Right lobe of liver (tissue), 6 donors: ENCODE measurements around the gene PITPNC1. TPM values are rescaled to one million over a fixed set of nuclear protein-coding genes. Genes with fewer than 3 reads are reported as not detected.

Experiments used
- ATAC-seq, 4 donors: fragments of 200-7000 bp; cut with Tn5 transposase; one replicate each; pipeline ENCODE4 v1.9.1; 2020; ENCODE audit warnings: mild to moderate bottlenecking in 4 of 4, moderate library complexity in 4 of 4
- DNase-seq, 3 donors: peaks; one replicate each; pipeline ENCODE4 v3.0.0-alpha.2; 2020
- H3K27ac ChIP-seq, 3 donors: fragments of 200-600 bp; one replicate each; pipeline ENCODE4 v1.8.0; 2022
- H3K27me3 ChIP-seq, 2 donors: fragments of 200-600 bp; one replicate each; pipeline ENCODE4 v1.8.0; 2022
- H3K36me3 ChIP-seq, 4 donors: fragments of 200-600 bp; sonication (generic) in 1 of 4; one replicate each; pipeline versions ENCODE4 v1.5.1 to v1.8.0; 2017 to 2022; ENCODE audit warnings: control low read depth in 1 of 4
- H3K4me1 ChIP-seq, 4 donors: fragments of 200-600 bp; sonication (generic) in 1 of 4; one replicate each; pipeline versions ENCODE4 v1.5.1 to v1.8.0; 2017 to 2022; ENCODE audit warnings: control low read depth in 1 of 4
- H3K4me3 ChIP-seq, 3 donors: fragments of 200-600 bp; one replicate each; pipeline ENCODE4 v1.8.0; 2022
- H3K9me3 ChIP-seq, 4 donors: fragments of 200-600 bp; sonication (generic) in 1 of 4; one replicate each; pipeline versions ENCODE4 v1.5.1 to v1.8.0; 2017 to 2022; ENCODE audit warnings: control low read depth in 1 of 4
- POLR2A ChIP-seq: fragments of 450-650 bp; IDR thresholded peaks from one replicate; pipeline ENCODE4 v1.6.1; 2017; ENCODE audit warnings: antibody characterized with exemption, mild to moderate bottlenecking
- WGBS: methylation state at CpG from one replicate; pipeline ENCODE4 v1.1.6; 2018; ENCODE audit warnings: low coverage, low lambda C conversion rate; ENCODE audit not compliant: insufficient coverage; ENCODE audit errors: missing lambda C conversion rate; 5-methylcytosine and 5-hydroxymethylcytosine counted together
- intact Hi-C, 2 donors: fragments of 100-400 bp; cut with DNase I; formaldehyde crosslinking; loops; one replicate each; pipeline versions ENCODE4 v1.11.2 to v1.14.1; 2022
- total RNA-seq, 6 experiments: library from RNA; depleted of rRNA in 2 of 6; stranded (reverse); fragments of >200 nt in 2 of 6; fragmentation: NEBNext Ultra II Directional in 3 of 6; extraction: Animal tissue kit (Norgen Biotek cat#: 25700) in 3 of 6; gene quantifications; one replicate each; pipeline versions ENCODE4 v1.1.0 to v1.2.4, GENCODE V29; 2016 to 2023
- TF ChIP-seq, protein P1 (sequence below), 4 donors: fragments of 200-600 bp in 3 of 4; fragments of 450-650 bp in 1 of 4; IDR thresholded peaks; one replicate each; pipeline versions ENCODE4 v1.5.1 to v1.8.0; 2016 to 2022; ENCODE audit warnings: antibody characterized with exemption in 4 of 4, mild to moderate bottlenecking in 2 of 4
- donor health status: DM: no; HTN: yes; CAD: no.
- donor health status: DM: no; HTN: no; CAD: no.
- donor health status: DM: no; HTN: no; CAD: no.
- donor health status: DM: no; HTN: yes; CAD: no.
- donor health status: DM: no; HTN: yes; CAD: no.

Gene PITPNC1
- total RNA-seq, 6 experiments from 2014 or later: 4.7 to 13.0 (median 7.4) TPM

GRCh38 chr17:67559381-67559966 is 182.4 kb downstream of the PITPNC1 start:
- ATAC-seq (no peak), DNase-seq (no peak)
- intact Hi-C loops: no loop called here
- H3K4me3 ChIP-seq: no peak overlapping the region
- no peaks in the 10 kb centered on the region for H3K27me3 ChIP-seq
- whole genome bisulfite sequencing: 79% methylated on average over 10 of the region's 10 CpGs
- no peak overlapping the region for H3K27ac ChIP-seq
- TF ChIP-seq POLR2A: no peak
- TF ChIP-seq, protein P1, sequence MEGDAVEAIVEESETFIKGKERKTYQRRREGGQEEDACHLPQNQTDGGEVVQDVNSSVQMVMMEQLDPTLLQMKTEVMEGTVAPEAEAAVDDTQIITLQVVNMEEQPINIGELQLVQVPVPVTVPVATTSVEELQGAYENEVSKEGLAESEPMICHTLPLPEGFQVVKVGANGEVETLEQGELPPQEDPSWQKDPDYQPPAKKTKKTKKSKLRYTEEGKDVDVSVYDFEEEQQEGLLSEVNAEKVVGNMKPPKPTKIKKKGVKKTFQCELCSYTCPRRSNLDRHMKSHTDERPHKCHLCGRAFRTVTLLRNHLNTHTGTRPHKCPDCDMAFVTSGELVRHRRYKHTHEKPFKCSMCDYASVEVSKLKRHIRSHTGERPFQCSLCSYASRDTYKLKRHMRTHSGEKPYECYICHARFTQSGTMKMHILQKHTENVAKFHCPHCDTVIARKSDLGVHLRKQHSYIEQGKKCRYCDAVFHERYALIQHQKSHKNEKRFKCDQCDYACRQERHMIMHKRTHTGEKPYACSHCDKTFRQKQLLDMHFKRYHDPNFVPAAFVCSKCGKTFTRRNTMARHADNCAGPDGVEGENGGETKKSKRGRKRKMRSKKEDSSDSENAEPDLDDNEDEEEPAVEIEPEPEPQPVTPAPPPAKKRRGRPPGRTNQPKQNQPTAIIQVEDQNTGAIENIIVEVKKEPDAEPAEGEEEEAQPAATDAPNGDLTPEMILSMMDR (IDR thresholded peaks at IDR 0.05): peak in 2 of 4 donors; percentile 12 to 46
- H3K36me3 ChIP-seq: no peaks in the 10 kb centered on the region
- peaks cover 0 to 3% (median 0%) of the 10 kb centered on the region in 4 donors for H3K9me3 ChIP-seq
- no peaks in the 10 kb centered on the region for H3K4me1 ChIP-seq

GRCh38 chr17:67562005-67562404 is 184.9 kb downstream of the PITPNC1 start:
- WGBS: 86% methylated on average over 10 of the region's 10 CpGs

GRCh38 chr17:67563692-67564228 is 186.7 kb downstream of the PITPNC1 start:
- H3K9me3 ChIP-seq: no peaks in the 10 kb centered on the region
- no peaks in the 10 kb centered on the region for H3K27me3 ChIP-seq
- no peaks in the 10 kb centered on the region for H3K4me1 ChIP-seq
- ATAC-seq (no peak), DNase-seq (no peak)
- TF ChIP-seq, protein P1 (IDR thresholded peaks at IDR 0.05): no peak
- no peaks in the 10 kb centered on the region for H3K36me3 ChIP-seq
- intact Hi-C loops: no loop called here
- H3K4me3 ChIP-seq: no peak overlapping the region
- H3K27ac ChIP-seq: no peak overlapping the region

More at GRCh38 chr17:67562005-67562404, 184.9 kb downstream of the PITPNC1 start:
- Histone ChIP-seq H3K27ac (no peak overlapping the region), H3K36me3 (no peaks in the 10 kb centered on the region), H3K4me1 (no peaks in the 10 kb centered on the region), H3K27me3 (no peaks in the 10 kb centered on the region), H3K4me3 (no peak overlapping the region), H3K9me3 (no peaks in the 10 kb centered on the region)
- TF ChIP-seq POLR2A: no peak
- TF ChIP-seq, protein P1 (IDR thresholded peaks at IDR 0.05): no peak
- DNase-seq (no peak), ATAC-seq (no peak)
- intact Hi-C loops: no loop called here

GRCh38 chr17:67565068-67565467 is 188.0 kb downstream of the PITPNC1 start:
- no peak overlapping the region for H3K27ac ChIP-seq
- no peak overlapping the region for H3K4me3 ChIP-seq
- TF ChIP-seq POLR2A: no peak
- TF ChIP-seq, protein P1 (IDR thresholded peaks at IDR 0.05): no peak
- ATAC-seq (no peak), DNase-seq (no peak)
- H3K27me3 ChIP-seq: no peaks in the 10 kb centered on the region
- intact Hi-C loops: no loop called here
- no peaks in the 10 kb centered on the region for H3K4me1 ChIP-seq
- no peaks in the 10 kb centered on the region for H3K9me3 ChIP-seq
- WGBS: 97% methylated on average over 2 of the region's 2 CpGs
- no peaks in the 10 kb centered on the region for H3K36me3 ChIP-seq
